ENCODE results near the gene UBE2E2.
A peak's percentile ranks its signal among the peaks of the same experiment; 100 is the strongest.

Gene UBE2E2

GRCh38 chr3:23241256-23241655 is 38.1 kb downstream of the UBE2E2 start:
- DNase-seq: peak in 2 of 14 donors; percentile 12 to 47

- no peak for DNase-seq
These were observed 39.0 kb downstream of the UBE2E2 start for GRCh38 chr3:23242106-23242505.

GRCh38 chr3:23244324-23245041 is 41.4 kb downstream of the UBE2E2 start:
- DNase-seq: no peak

GRCh38 chr3:23246651-23247050 is 43.5 kb downstream of the UBE2E2 start:
- no peak for DNase-seq

GRCh38 chr3:23248594-23249131 is 45.5 kb downstream of the UBE2E2 start:
- no peak for DNase-seq

- no peak for DNase-seq
These were observed 46.8 kb downstream of the UBE2E2 start for GRCh38 chr3:23249961-23250360.

- no peak for DNase-seq
These were observed 49.0 kb downstream of the UBE2E2 start for GRCh38 chr3:23252122-23252521.

- no peak for DNase-seq
These were observed 50.1 kb downstream of the UBE2E2 start for GRCh38 chr3:23253214-23253613.

GRCh38 chr3:23254282-23254681 is 51.2 kb downstream of the UBE2E2 start:
- DNase-seq: no peak

GRCh38 chr3:23254835-23255234 is 51.7 kb downstream of the UBE2E2 start:
- no peak for DNase-seq

GRCh38 chr3:23256741-23257435 is 53.8 kb downstream of the UBE2E2 start:
- peak in 1 of 14 donors; percentile 21 for DNase-seq

GRCh38 chr3:23258110-23258509 is 55.0 kb downstream of the UBE2E2 start:
- DNase-seq: no peak

- DNase-seq: no peak
These were observed 56.4 kb downstream of the UBE2E2 start for GRCh38 chr3:23259515-23259914.

- DNase-seq: no peak
These were observed 59.6 kb downstream of the UBE2E2 start for GRCh38 chr3:23262766-23263165.

GRCh38 chr3:23263796-23264195 is 60.7 kb downstream of the UBE2E2 start:
- DNase-seq: no peak

- DNase-seq: no peak
These were observed 61.3 kb downstream of the UBE2E2 start for GRCh38 chr3:23264413-23264812.

GRCh38 chr3:23270423-23270822 is 67.3 kb downstream of the UBE2E2 start:
- no peak for DNase-seq

GRCh38 chr3:23271876-23272741 is 69.0 kb downstream of the UBE2E2 start:
- DNase-seq: no peak

GRCh38 chr3:23272820-23273219 is 69.7 kb downstream of the UBE2E2 start:
- DNase-seq: no peak

- no peak for DNase-seq
These were observed 71.9 kb downstream of the UBE2E2 start for GRCh38 chr3:23275061-23275460.

GRCh38 chr3:23275814-23276213 is 72.7 kb downstream of the UBE2E2 start:
- DNase-seq: no peak

GRCh38 chr3:23276913-23277658 is 74.0 kb downstream of the UBE2E2 start:
- DNase-seq: no peak
